DOHH2 (cell line): ENCODE data around the gene C1QTNF4.

Source experiments
- EZH2phosphoT487 ChIP-seq: fragments of 200-600 bp; sonication (generic); IDR thresholded peaks from 2 replicates; pipeline ENCODE4 v1.6.1; 2017; ENCODE audit warnings: borderline replicate concordance, mild to moderate bottlenecking, antibody characterized with exemption, low read length, moderate library complexity, mixed read lengths
- TF ChIP-seq, protein P1 (sequence below): fragments of 200-600 bp; sonication (generic); IDR thresholded peaks from one replicate; pipeline ENCODE4 v1.5.1; 2014; ENCODE audit warnings: antibody characterized with exemption, mild to moderate bottlenecking, low read depth, low read length; ENCODE audit not compliant: poor library complexity, severe bottlenecking

GRCh38 chr11:47560426-47560825 lies 33.8 kb downstream of the C1QTNF4 start:
- TF ChIP-seq, protein P1, sequence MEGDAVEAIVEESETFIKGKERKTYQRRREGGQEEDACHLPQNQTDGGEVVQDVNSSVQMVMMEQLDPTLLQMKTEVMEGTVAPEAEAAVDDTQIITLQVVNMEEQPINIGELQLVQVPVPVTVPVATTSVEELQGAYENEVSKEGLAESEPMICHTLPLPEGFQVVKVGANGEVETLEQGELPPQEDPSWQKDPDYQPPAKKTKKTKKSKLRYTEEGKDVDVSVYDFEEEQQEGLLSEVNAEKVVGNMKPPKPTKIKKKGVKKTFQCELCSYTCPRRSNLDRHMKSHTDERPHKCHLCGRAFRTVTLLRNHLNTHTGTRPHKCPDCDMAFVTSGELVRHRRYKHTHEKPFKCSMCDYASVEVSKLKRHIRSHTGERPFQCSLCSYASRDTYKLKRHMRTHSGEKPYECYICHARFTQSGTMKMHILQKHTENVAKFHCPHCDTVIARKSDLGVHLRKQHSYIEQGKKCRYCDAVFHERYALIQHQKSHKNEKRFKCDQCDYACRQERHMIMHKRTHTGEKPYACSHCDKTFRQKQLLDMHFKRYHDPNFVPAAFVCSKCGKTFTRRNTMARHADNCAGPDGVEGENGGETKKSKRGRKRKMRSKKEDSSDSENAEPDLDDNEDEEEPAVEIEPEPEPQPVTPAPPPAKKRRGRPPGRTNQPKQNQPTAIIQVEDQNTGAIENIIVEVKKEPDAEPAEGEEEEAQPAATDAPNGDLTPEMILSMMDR, result no peak
- no peak for TF ChIP-seq EZH2phosphoT487
